GM12878 (cell line): Measurements from ENCODE around the gene KCND2. TPM values are rescaled to one million over a fixed set of nuclear protein-coding genes. Genes with fewer than 3 reads are reported as not detected.

Source experiments
- ATAC-seq: fragments of 200-7000 bp; cut with Tn5 transposase; 3 replicates; pipeline ENCODE4 v1.9.1; 2020; ENCODE audit warnings: mild to moderate bottlenecking, moderate library complexity
- BruUV-seq: library from RNA; stranded (reverse); fragments of 400-500 nt; replicated peaks from 2 replicates; lab custom pipeline; 2021; lab: Mats Ljungman, UMichigan
- CTCF ChIA-PET: fragments of 300-600 bp; sonication (Branson Sonifier 250); formaldehyde crosslinking; extraction: SDS; loops from one replicate; lab custom pipeline; 2021; ENCODE audit warnings: inconsistent platforms; lab: Yijun Ruan, JAX
- POLR2A ChIA-PET: fragments of 350-600 bp; formaldehyde crosslinking; extraction: SDS; loops from one replicate; lab custom pipeline; 2021; ENCODE audit warnings: inconsistent platforms; lab: Charles Lee
- RAD21 ChIA-PET: fragments of 300-600 bp; sonication (Branson Sonifier 250); formaldehyde crosslinking; loops from one replicate; lab custom pipeline; 2023; ENCODE audit warnings: antibody characterized with exemption; ENCODE audit not compliant: unreplicated experiment; lab: Charles Lee
- SMC1A ChIA-PET: fragments of 300-600 bp; sonication (Branson Sonifier 250); formaldehyde crosslinking; loops from one replicate; lab custom pipeline; 2023; ENCODE audit not compliant: unreplicated experiment, uncharacterized antibody; lab: Charles Lee
- DNase-seq: peaks from one replicate; pipeline ENCODE4 v3.0.0-alpha.2; 2011; ENCODE audit warnings: low read depth, low spot score
- FAIRE-seq: peaks from 3 replicates; lab custom pipeline; 2011; peaks lifted over from hg19 to GRCh38; lab: Jason Lieb, UNC
- H2AFZ ChIP-seq: 2 replicates; pipeline ENCODE4 v1.6.0; 2011; ENCODE audit warnings: low read depth, low read length, control low read depth; ENCODE audit not compliant: control insufficient read depth
- H3K27ac ChIP-seq: 2 replicates; pipeline ENCODE4 v1.5.1; 2011; ENCODE audit warnings: control low read depth; ENCODE audit not compliant: control insufficient read depth, insufficient read depth
- H3K27me3 ChIP-seq, 2 experiments: replicated peaks in 1 of 2; 2 replicates each; pipeline versions ENCODE4 v1.6.0 to v1.6.1; 2011; ENCODE audit warnings: low read length in 1 of 2; ENCODE audit not compliant: control insufficient read depth in 2 of 2, insufficient read depth in 2 of 2
- H3K36me3 ChIP-seq, 2 experiments: 2 replicates each; pipeline ENCODE4 v1.5.1; 2011; ENCODE audit warnings: low read length in 1 of 2; ENCODE audit not compliant: control insufficient read depth in 2 of 2, insufficient read depth in 2 of 2
- H3K4me1 ChIP-seq: 2 replicates; pipeline ENCODE4 v1.6.1; 2011; ENCODE audit warnings: mild to moderate bottlenecking, low read length, moderate library complexity, mixed read lengths; ENCODE audit not compliant: control insufficient read depth, insufficient read depth
- H3K4me2 ChIP-seq: 2 replicates; pipeline ENCODE4 v1.6.0; 2011; ENCODE audit warnings: control low read depth; ENCODE audit not compliant: control insufficient read depth, insufficient read depth
- H3K4me3 ChIP-seq: fragments of 200-600 bp; sonication (generic); 2 replicates; pipeline ENCODE4 v1.5.1; 2016
- H3K79me2 ChIP-seq: 2 replicates; pipeline ENCODE4 v1.6.0; 2011; ENCODE audit warnings: low read length; ENCODE audit not compliant: control insufficient read depth, insufficient read depth
- H3K9ac ChIP-seq: 2 replicates; pipeline ENCODE4 v1.8.0; 2011; ENCODE audit warnings: low read length, control low read depth, mixed read lengths; ENCODE audit not compliant: control insufficient read depth, insufficient read depth
- H3K9me3 ChIP-seq: replicated peaks from 3 replicates; pipeline ENCODE4 v1.5.1; 2011; ENCODE audit warnings: mild to moderate bottlenecking, low read length; ENCODE audit not compliant: control insufficient read depth, insufficient read depth
- H4K20me1 ChIP-seq: 2 replicates; pipeline ENCODE4 v1.6.0; 2011; ENCODE audit not compliant: control insufficient read depth, insufficient read depth
- ASH2L ChIP-seq: fragments of 300-600, 200-600 bp; sonication (generic); IDR thresholded peaks from 2 replicates; pipeline ENCODE4 v1.6.1; 2017; ENCODE audit warnings: low read depth, mild to moderate bottlenecking, borderline replicate concordance
- CTCF ChIP-seq, 3 experiments: IDR thresholded peaks in 2 of 3; conservative IDR thresholded peaks in 1 of 3; 2 replicates each; pipeline ENCODE4 v1.5.1; 2011; ENCODE audit warnings: low read depth in 3 of 3, low read length in 3 of 3, mild to moderate bottlenecking in 3 of 3, control low read depth in 2 of 3, moderate library complexity in 2 of 3, inconsistent platforms in 1 of 3, mixed read lengths in 1 of 3; ENCODE audit not compliant: control insufficient read depth in 2 of 3, insufficient read depth in 1 of 3; ENCODE audit errors: extremely low read depth in 1 of 3
- FOS ChIP-seq: IDR thresholded peaks from 3 replicates; pipeline ENCODE4 v1.6.1; 2011; ENCODE audit warnings: borderline replicate concordance; ENCODE audit not compliant: insufficient read length; ENCODE audit errors: extremely low read depth
- FOXM1 ChIP-seq: IDR thresholded peaks from 2 replicates; pipeline ENCODE4 v1.6.1; 2012; ENCODE audit warnings: low read depth, mild to moderate bottlenecking, inconsistent platforms, low read length, moderate library complexity
- POLR2AphosphoS5 ChIP-seq: IDR thresholded peaks from 2 replicates; pipeline ENCODE4 v1.6.1; 2011; ENCODE audit warnings: mild to moderate bottlenecking, low read length, inconsistent platforms
- RBBP5 ChIP-seq: fragments of 200-600 bp; sonication (generic); conservative IDR thresholded peaks from 2 replicates; pipeline ENCODE4 v1.6.1; 2016
- SMC3 ChIP-seq: IDR thresholded peaks from 2 replicates; pipeline ENCODE4 v1.6.1; 2011; ENCODE audit warnings: low read length, improper control_type of control experiment, borderline replicate concordance
- TCF12 ChIP-seq: IDR thresholded peaks from 2 replicates; pipeline ENCODE4 v1.6.1; 2011; ENCODE audit warnings: low read depth, mild to moderate bottlenecking, low read length
- ZZZ3 ChIP-seq: IDR thresholded peaks from 2 replicates; pipeline ENCODE4 v1.6.1; 2011; ENCODE audit warnings: low read depth; ENCODE audit not compliant: control insufficient read depth, insufficient read length
- WGBS: methylation state at CpG from one replicate; pipeline ENCODE4 v1.1.6; 2016; ENCODE audit warnings: low lambda C conversion rate; ENCODE audit not compliant: insufficient replicate concordance, insufficient coverage; ENCODE audit errors: missing lambda C conversion rate; 5-methylcytosine and 5-hydroxymethylcytosine counted together
- in situ Hi-C: fragments of 300-500 bp; cut with MboI; formaldehyde crosslinking; loops from 9 replicates; pipeline ENCODE4 v1.14.3; 2018; ENCODE audit warnings: mixed read lengths
- intact Hi-C: fragments of 100-400 bp; cut with micrococcal nuclease; formaldehyde crosslinking; loops from one replicate; pipeline ENCODE4 v1.14.2; 2022; ENCODE audit not compliant: unreplicated experiment
- polyA plus RNA-seq, 11 experiments: library from polyadenylated mRNA; depleted of rRNA in 4 of 11; unstranded in 6 of 11; stranded (reverse) in 5 of 11; fragments of >200 nt; fragmentation: Nextera tagmentation in 4 of 11; fragmentation: Illumina TruSeq in 1 of 11; extraction: Ambion mirVana in 4 of 11; extraction: Trizol in 1 of 11; gene quantifications; 1 replicate in 1 of 11; 2 replicates in 10 of 11; pipeline versions ENCODE4 v1.2.1 to v1.2.3, GENCODE V29; 2011 to 2016; ENCODE audit warnings: inconsistent platforms in 2 of 11, missing spikeins in 2 of 11, low read depth in 1 of 11
- total RNA-seq, 4 experiments: library from RNA; depleted of rRNA in 3 of 4; stranded (reverse); fragments of >200 nt in 3 of 4; fragmentation: Illumina TruSeq in 1 of 4; extraction: Trizol in 1 of 4; gene quantifications; 2 replicates each; pipeline versions ENCODE4 v1.2.1 to v1.2.3, GENCODE V29; 2013 to 2021

The KCND2 gene
- total and polyA plus RNA-seq, 10 of the 15 experiments (the other 5 are each of a cell fraction or from before 2014, with no cell fraction given) = 3.6 to 22.3 (median 6.3) TPM

GRCh38 chr7:120259386-120259785 is 13.6 kb upstream of the KCND2 start:
- no peak for TF ChIP-seq POLR2AphosphoS5
- TF ChIP-seq ZZZ3 = no peak
- no peak for TF ChIP-seq ASH2L
- no peak for TF ChIP-seq FOXM1
- no peak for TF ChIP-seq CTCF (IDR thresholded peaks at IDR 0.05 in 2 of 3, conservative IDR thresholded peaks at IDR 0.05 in 1 of 3; ENCODE audit: control insufficient read depth in 2 of 3, extremely low read depth in 1 of 3, insufficient read depth in 1 of 3, low read depth in 3 of 3, low read length in 3 of 3)
- TF ChIP-seq FOS = no peak
- no peak for TF ChIP-seq SMC3
- TF ChIP-seq TCF12 = no peak
- no peak for TF ChIP-seq RBBP5
- Histone ChIP-seq H3K27me3 (no peaks in the 10 kb centered on the region), H3K9ac (no peak overlapping the region), H3K4me1 (no peaks in the 10 kb centered on the region), H3K27ac (no peak overlapping the region), H3K9me3 (peaks cover 5% of the 10 kb centered on the region; the same call in 2 of the 3 replicates), H2AFZ (no peak overlapping the region), H3K36me3 (no peaks in the 10 kb centered on the region), H3K4me3 (no peak overlapping the region), H3K79me2 (no peaks in the 10 kb centered on the region), H3K4me2 (no peak overlapping the region), H4K20me1 (no peaks in the 10 kb centered on the region)
- ChIA-PET SMC1A (no interaction called here), RAD21 (no interaction called here), CTCF (no interaction called here), POLR2A (no interaction called here)
- intact Hi-C loops = no loop called here
- no peak for FAIRE-seq
- WGBS = 21% methylated on average over 2 of the region's 2 CpGs
- DNase-seq = no peak
- no peak for ATAC-seq
- no TSS peak for BruUV-seq
- in situ Hi-C loops = no loop called here
